BJ (cell line): ENCODE data around the gene IPO8. TPM values are rescaled to one million over a fixed set of nuclear protein-coding genes. Genes with fewer than 3 reads are reported as not detected.

ENCODE experiments used
- CTCF ChIA-PET: fragments of 350-600 bp; formaldehyde crosslinking; extraction: SDS; loops from one replicate; lab custom pipeline; 2021; ENCODE audit warnings: antibody characterized with exemption, inconsistent platforms; lab: Yijun Ruan, JAX
- POLR2A ChIA-PET: fragments of 300-600 bp; sonication (Branson Sonifier 250); formaldehyde crosslinking; extraction: SDS; loops from one replicate; lab custom pipeline; 2021; ENCODE audit warnings: antibody characterized with exemption; lab: Charles Lee
- DNase-seq: peaks from one replicate; pipeline ENCODE4 v3.0.0-alpha.2; 2011; ENCODE audit warnings: low read depth
- H3K27me3 ChIP-seq: 2 replicates; pipeline ENCODE4 v1.6.0; 2011; ENCODE audit warnings: low read length; ENCODE audit not compliant: control insufficient read depth, insufficient read depth
- H3K36me3 ChIP-seq: 2 replicates; pipeline ENCODE4 v1.5.1; 2011; ENCODE audit warnings: low read length; ENCODE audit not compliant: control insufficient read depth, insufficient read depth
- H3K4me3 ChIP-seq: 2 replicates; pipeline ENCODE4 v1.5.1; 2011; ENCODE audit warnings: low read depth, mild to moderate bottlenecking, control low read depth, low read length
- CTCF ChIP-seq: IDR thresholded peaks from 2 replicates; pipeline ENCODE4 v1.5.1; 2011; ENCODE audit warnings: low read depth, mild to moderate bottlenecking, control low read depth, inconsistent platforms, low read length, moderate library complexity; ENCODE audit not compliant: insufficient read depth
- polyA minus RNA-seq: library from RNA; depleted of rRNA, polyadenylated mRNA; stranded (reverse); fragments of >200 nt; gene quantifications from 2 replicates; pipeline ENCODE4 v1.2.3, GENCODE V29; 2011; rRNA and poly(A)+ RNA removed
- polyA plus RNA-seq: library from polyadenylated mRNA; depleted of rRNA; stranded (reverse); fragments of >200 nt; gene quantifications from 2 replicates; pipeline ENCODE4 v1.2.3, GENCODE V29; 2011; rRNA removed

The IPO8 gene
- polyA plus RNA-seq (6.8 and 12.2 TPM in 2 replicates), polyA minus RNA-seq (13.8 and 21.8 TPM in 2 replicates)

- TF ChIP-seq CTCF = peak; percentile 51
- CTCF ChIA-PET = interaction anchor here (0.5 to 1.4 kb wide), 12 partner anchors 10 to 1465 kb away, joined by 3 to 5 read pairs (median 3); no protein-coding TSS in a partner anchor
Measured at GRCh38 chr12:30695199-30696102, at the start of gene IPO8. Gene IPO8, minus strand, starts transcription at chr12:30695869. Its CDS starts 222 bp downstream, at chr12:30695647.

GRCh38 chr12:30744321-30744720, 48.7 kb upstream of the IPO8 start:
- CTCF ChIA-PET = interaction anchor here (0.7 kb wide), 1 partner anchor 20 kb away, joined by 3 read pairs; no protein-coding TSS in a partner anchor
- POLR2A ChIA-PET = no interaction called here
- no peaks in the 10 kb centered on the region for H3K27me3 ChIP-seq
- H3K36me3 ChIP-seq = no peaks in the 10 kb centered on the region
- no peak for DNase-seq
- no peak overlapping the region for H3K4me3 ChIP-seq
- TF ChIP-seq CTCF = no peak

More at GRCh38 chr12:30695199-30696102, at the start of gene IPO8:
- Histone ChIP-seq H3K27me3 (no peaks in the 10 kb centered on the region), H3K36me3 (no peaks in the 10 kb centered on the region), H3K4me3 (peak within 1 kb of the TSS; percentile 94)
- POLR2A ChIA-PET = interaction anchor here (0.7 to 1.1 kb wide), 3 partner anchors 39 to 505 kb away, joined by 3 to 18 read pairs (median 4); no protein-coding TSS in a partner anchor
- peak; percentile 45 for DNase-seq

GRCh38 chr12:30740274-30740673, 44.6 kb upstream of the IPO8 start:
- Histone ChIP-seq H3K36me3 (no peaks in the 10 kb centered on the region), H3K27me3 (no peaks in the 10 kb centered on the region), H3K4me3 (no peak overlapping the region)
- TF ChIP-seq CTCF = no peak
- POLR2A ChIA-PET = no interaction called here
- CTCF ChIA-PET = interaction anchor here (0.9 kb wide), 1 partner anchor 11 kb away, joined by 3 read pairs; no protein-coding TSS in a partner anchor
- DNase-seq = no peak

GRCh38 chr12:30739020-30739419, 43.4 kb upstream of the IPO8 start:
- ChIA-PET POLR2A (no interaction called here), CTCF (no interaction called here)

More at GRCh38 chr12:30739020-30739419, 43.4 kb upstream of the IPO8 start:
- no peak for TF ChIP-seq CTCF
- Histone ChIP-seq H3K4me3 (no peak overlapping the region), H3K27me3 (no peaks in the 10 kb centered on the region), H3K36me3 (peaks cover 1% of the 10 kb centered on the region; the same call in 1 of the 2 replicates)
- DNase-seq = no peak
